GM21528 (cell line): Measurements from ENCODE around the gene AHCTF1.
"Not testable (repeated sequence)": the region's sequence is repeated elsewhere in the genome, so short reads cannot be mapped to it uniquely, and the experiment has no call there.

Experiments
- ATAC-seq: cut with Tn5 transposase; IDR thresholded peaks from one replicate; pipeline ENCODE4 v1.9.1; 2021; ENCODE audit warnings: mild to moderate bottlenecking, moderate library complexity; ENCODE audit not compliant: unreplicated experiment, low FRiP score

AHCTF1 gene

GRCh38 chr1:246921481-246921880 lies 10.3 kb downstream of the AHCTF1 start:
- no peak for ATAC-seq

GRCh38 chr1:246919902-246920301 lies 11.8 kb downstream of the AHCTF1 start:
- no peak for ATAC-seq

GRCh38 chr1:246916026-246916923 lies 15.5 kb downstream of the AHCTF1 start:
- not testable (repeated sequence) for ATAC-seq

- ATAC-seq = no peak
These were observed 24.3 kb downstream of the AHCTF1 start for GRCh38 chr1:246907472-246907871.

- no peak for ATAC-seq
These were observed 24.9 kb downstream of the AHCTF1 start for GRCh38 chr1:246906833-246907232.

- ATAC-seq = no peak
These were observed 29.9 kb downstream of the AHCTF1 start for GRCh38 chr1:246901874-246902273.

GRCh38 chr1:246897302-246897701 lies 34.4 kb downstream of the AHCTF1 start:
- ATAC-seq = no peak

GRCh38 chr1:246893191-246893939 lies 38.4 kb downstream of the AHCTF1 start:
- ATAC-seq = no peak

GRCh38 chr1:246891105-246891504 lies 40.6 kb downstream of the AHCTF1 start:
- ATAC-seq = no peak

- no peak for ATAC-seq
These were observed 43.2 kb downstream of the AHCTF1 start for GRCh38 chr1:246888522-246888921.

GRCh38 chr1:246885389-246885788 lies 46.4 kb downstream of the AHCTF1 start:
- ATAC-seq = not testable (repeated sequence)

GRCh38 chr1:246878551-246878950 lies 53.2 kb downstream of the AHCTF1 start:
- no peak for ATAC-seq

- ATAC-seq = no peak
These were observed 55.3 kb downstream of the AHCTF1 start for GRCh38 chr1:246876431-246876830.

- ATAC-seq = peak; percentile 53
These were observed 56.4 kb downstream of the AHCTF1 start for GRCh38 chr1:246875041-246876026.

GRCh38 chr1:246865921-246866320 lies 65.8 kb downstream of the AHCTF1 start:
- ATAC-seq = no peak

GRCh38 chr1:246863791-246864190 lies 68.0 kb downstream of the AHCTF1 start:
- ATAC-seq = not testable (repeated sequence)

- ATAC-seq = no peak
These were observed 71.3 kb downstream of the AHCTF1 start for GRCh38 chr1:246860401-246860800.

- ATAC-seq = no peak
These were observed 75.4 kb downstream of the AHCTF1 start for GRCh38 chr1:246856371-246856770.

GRCh38 chr1:246850640-246851039 lies 81.1 kb downstream of the AHCTF1 start:
- not testable (repeated sequence) for ATAC-seq

- no peak for ATAC-seq
These were observed 87.9 kb downstream of the AHCTF1 start for GRCh38 chr1:246843876-246844275.
